Erythroblast (primary cell): ENCODE data around the gene MAP2K1.

ENCODE experiments used
- GATA1 ChIP-seq: IDR thresholded peaks from 2 replicates; pipeline ENCODE4 v1.6.1; 2011; ENCODE audit warnings: low read depth, mild to moderate bottlenecking, control low read depth, low read length, moderate library complexity
- POLR2A ChIP-seq: IDR thresholded peaks from 2 replicates; pipeline ENCODE4 v1.6.1; 2011; ENCODE audit warnings: mild to moderate bottlenecking, low read length

GRCh38 chr15:66440501-66440900, 53.8 kb downstream of the MAP2K1 start:
- TF ChIP-seq POLR2A (no peak), GATA1 (no peak)
